Measurements from ENCODE around the gene CYP4B1.

Gene CYP4B1

DNA sequence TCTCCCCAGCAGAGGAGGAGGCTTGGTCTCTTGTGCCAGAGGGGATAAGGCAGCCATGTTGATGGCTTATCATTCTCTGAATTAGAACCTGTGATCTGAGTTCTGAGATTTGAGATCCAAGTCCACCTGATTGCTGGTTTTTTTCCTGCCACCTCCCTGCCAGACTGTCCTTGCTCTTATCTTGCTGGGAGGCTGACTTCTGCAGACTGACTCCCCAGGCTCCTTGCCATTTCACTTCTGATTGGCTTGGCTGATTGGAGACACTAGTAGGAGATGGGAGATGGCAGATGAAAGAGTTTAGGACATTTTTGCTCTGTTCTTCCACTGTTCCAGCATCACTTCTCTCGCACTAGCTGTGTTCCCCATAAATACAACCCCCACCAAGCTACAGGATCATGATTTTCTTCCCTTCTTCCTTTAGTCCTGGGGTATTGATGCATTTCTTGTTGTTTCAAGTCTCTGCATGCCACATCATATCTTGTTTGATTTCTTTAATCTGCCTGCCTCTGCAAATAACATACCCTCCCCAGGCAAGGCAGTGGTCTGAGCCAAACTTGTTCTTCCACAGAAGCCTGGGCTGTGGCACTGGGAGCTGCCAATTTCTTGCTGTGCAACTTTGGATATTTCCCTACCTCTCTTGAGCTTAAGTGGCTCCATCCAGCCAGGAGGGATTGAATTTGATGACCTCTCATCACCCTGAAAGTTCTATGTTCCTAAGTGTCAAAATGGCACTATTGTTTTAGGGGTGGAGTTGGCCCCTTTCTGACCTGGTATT is 963 bp upstream of the CYP4B1 start:
- DNase-seq (ENCODE audit: low read depth, low spot score): no peak

DNA sequence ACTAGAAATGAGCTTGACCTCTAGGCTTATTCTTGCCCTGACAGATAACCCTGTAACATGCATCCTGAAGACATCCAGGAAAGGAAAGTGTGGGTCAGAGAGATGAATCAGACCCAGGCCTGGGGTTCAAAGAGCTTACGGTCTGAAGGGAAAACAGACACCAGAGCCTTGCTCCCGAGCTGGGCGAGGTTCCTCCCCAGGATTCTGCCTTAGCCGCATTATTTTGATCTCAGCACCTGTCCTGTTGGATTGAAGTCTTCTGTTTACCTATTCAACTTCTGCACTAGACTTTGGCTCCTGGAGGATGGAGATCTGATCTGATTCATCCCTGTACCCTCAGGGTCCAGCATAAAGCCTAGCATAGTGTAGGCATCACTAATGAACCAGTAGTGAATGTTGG is 1.9 kb downstream of the CYP4B1 start:
- no peak for DNase-seq (ENCODE audit: low read depth, low spot score)

DNA sequence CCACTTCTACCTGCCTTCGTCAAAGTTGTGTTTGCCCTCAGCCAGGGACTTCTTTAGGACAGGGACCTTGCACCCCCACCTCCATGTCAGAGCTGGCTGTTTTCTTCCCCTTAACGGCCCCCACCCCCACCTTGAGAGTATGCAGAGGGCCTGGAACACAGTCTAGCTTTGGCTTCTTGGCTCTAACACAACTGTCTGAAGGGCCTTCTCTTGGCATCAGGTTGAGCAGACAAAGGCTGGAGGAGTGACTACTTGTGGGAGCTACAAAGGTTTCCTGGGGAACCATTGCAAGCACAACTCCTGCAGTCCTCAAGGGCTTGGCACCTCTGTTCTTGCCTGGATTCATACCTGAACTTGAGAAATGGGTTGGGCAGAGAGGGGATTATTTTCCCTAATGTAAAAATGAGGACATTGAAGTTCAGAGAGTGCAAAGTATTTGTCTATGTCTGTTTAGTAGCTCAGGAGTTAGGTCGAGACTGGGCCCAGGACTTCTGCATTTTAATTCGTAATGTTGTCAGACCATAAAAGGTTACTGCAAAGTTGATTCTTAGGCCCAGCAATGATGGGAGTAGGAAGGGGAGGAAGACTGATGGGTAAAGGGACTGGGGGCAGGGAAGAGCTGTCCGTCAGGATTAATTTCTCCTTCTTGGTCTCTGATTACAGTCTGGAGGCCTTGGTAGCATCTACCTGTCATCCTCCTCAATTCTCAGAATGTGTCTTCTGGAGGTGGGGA is 2.6 kb downstream of the CYP4B1 start:
- DNase-seq (ENCODE audit: low read depth, low spot score): no peak

DNA sequence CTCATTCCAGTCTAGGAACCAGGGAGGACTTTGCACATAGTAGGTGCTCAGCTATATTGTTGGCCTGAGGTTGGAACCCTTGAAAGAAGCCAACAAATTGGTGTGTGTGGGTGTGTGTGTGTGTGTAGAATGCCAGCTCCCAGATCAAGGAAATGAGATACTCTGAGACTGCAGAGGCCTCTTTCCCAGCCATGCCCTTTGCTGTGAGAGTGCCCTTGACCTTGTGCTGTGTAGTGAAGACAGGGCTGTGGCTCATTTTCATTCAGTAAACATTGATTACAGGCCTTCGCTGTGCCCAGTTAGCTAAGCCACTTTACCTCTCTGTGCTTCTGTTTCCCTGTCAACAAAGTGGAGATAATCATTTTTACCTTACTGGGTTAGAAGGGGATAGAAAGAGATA is 3.2 kb downstream of the CYP4B1 start:
- no peak for DNase-seq (ENCODE audit: low read depth, low spot score)

DNA sequence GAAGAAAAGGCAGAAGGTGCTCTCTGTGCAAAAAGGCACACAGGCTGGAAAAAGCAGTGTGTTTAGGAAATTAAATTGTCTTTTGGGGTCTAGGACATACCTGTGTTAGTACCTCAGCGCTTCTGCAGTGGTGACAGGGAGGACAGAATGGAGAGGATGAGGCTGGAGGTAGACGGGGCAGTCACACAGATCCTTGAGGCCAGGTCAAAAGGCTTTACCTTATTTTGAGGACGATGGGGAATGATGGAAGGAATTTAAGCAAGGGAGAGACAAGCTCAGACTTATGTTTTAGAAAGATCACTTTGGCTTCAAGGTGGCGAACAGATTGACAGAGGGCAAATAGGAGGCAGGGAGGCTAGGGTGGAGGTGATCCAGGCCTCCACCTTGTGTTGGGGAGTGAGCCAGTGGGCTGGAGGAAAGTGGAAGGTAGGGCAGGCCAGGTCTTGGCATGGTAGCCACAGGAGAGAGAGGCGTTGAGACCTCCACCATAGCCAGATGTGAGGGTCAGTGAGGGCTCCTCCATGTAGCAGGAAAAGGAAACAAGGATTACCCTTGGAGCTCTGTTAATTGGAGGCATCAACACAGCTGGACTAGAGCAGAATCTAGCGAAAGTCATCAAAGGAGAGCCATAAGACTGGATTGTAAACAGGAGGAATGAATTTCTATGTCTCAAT is 4.2 kb downstream of the CYP4B1 start:
- no peak for DNase-seq (ENCODE audit: low read depth, low spot score)

DNA sequence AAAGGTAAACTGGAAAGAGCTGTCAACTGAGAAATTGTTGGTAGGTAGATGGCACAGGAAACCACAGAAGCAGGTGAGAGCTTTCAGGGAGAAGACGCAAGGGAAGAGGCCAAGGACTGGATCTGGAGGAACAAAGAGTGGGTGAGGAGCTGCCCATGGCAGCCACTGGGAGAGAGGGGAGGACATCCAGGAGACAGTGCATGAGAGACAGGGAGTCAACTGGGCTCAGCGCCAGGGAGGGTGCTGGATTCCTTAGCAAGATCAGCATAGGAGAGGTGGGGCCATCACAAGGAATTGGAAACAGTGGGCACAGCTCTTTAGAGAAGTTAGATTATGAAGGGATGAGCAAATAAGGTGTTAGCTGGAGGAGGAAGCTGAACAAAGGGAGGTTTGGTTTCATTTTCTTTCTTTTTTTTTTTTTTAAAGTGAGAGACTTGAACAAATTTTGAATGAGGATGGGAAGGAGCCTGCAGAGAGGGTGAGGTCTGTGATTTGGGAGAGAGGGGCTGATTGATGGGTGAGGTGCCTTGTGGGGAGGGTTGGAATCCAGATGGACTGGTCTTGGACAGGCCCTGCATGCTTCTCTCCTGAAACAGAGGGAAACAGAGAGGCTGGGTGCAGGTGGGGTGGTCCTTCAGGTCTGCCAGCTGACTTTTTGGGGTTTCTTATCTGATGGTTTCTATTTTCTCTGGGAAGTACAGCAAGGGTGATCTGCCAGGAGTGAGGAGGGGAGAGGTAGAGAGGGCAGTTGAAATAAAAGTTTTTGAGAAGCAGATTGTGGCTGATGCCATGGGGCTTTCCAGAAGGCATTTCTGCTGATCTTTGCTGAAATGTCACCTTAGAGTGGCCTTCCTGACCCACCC is 5.4 kb downstream of the CYP4B1 start:
- DNase-seq (ENCODE audit: low read depth, low spot score): no peak

DNA sequence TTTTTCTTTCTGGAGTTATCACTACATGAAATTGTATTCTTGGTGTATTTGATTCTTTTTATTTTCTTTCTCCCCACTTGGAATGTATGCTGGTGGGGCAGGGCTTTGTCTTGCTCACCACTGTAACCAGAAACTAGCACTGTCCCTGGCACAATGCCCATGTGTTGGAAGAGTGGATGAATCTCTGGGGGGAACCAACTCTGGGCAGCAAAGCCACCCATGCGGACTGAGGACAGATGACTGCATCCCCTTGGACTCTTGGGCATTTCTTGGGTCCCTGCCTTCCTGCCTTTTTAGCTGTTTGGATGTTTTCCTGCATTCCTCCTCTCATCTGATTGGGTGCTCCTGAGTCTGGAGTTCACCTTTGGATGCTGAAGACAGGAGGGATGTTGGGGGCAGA is 6.1 kb downstream of the CYP4B1 start:
- no peak for DNase-seq (ENCODE audit: low read depth, low spot score)

DNA sequence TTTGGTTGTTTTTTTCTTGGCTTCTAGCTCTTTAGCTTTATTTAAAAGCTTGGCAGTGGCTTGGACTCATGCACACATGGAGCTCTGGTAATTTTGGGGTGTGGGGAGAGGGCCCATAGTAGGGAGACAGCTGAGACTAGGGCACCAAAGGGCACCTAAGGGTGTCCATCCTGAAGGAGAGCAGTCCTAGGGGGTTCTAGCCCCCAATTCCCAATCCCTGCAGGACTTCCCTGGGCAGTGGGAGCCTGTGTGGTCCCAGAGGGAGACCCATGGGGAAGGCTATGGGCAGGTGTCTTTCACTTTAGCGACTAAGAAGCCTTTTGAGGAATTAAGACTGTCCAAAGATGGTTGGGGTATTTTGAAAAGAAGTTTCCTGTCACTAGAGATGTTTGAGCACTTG is 6.9 kb downstream of the CYP4B1 start:
- no peak for DNase-seq (ENCODE audit: low read depth, low spot score)

DNA sequence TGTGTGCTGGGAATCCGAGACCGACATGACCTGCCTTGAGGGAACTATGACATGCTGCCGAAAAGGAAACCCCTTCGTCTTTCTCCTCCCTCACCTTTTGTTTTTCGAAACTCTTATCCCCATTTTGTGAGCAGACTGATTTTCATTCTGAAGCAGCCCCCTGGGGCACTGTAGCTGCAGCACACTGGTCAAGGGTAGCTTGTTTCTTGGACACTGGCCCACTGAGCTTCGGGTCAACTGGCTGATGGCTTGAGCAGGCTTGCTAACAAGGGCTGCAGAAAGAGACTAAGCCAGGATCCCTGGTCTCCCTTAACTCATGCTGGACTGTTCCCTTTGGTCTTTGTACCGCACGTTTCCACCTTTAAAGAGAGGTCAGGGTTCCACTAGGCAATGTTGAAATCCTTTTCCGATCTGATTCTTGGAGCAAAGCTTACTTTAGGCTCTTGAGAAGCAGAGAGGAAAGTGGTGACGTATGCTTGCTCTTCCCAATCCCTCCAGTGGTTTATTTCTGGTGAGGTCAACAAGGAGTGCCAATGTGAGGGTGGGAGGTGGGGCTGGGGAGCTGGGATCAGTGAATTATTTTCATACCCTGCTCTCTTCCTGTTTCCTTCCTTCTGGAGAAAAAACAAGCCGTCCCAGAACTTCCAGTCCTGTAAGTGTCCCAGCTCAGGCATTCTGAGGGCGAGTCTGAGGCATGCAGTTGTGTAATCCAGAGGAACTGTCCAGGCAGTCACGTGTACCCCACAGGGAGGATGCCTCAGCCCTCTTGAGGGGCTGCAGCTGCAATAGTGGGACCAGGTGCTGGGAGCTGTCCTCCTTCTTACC is 7.6 kb downstream of the CYP4B1 start:
- DNase-seq (ENCODE audit: low read depth, low spot score): no peak

DNA sequence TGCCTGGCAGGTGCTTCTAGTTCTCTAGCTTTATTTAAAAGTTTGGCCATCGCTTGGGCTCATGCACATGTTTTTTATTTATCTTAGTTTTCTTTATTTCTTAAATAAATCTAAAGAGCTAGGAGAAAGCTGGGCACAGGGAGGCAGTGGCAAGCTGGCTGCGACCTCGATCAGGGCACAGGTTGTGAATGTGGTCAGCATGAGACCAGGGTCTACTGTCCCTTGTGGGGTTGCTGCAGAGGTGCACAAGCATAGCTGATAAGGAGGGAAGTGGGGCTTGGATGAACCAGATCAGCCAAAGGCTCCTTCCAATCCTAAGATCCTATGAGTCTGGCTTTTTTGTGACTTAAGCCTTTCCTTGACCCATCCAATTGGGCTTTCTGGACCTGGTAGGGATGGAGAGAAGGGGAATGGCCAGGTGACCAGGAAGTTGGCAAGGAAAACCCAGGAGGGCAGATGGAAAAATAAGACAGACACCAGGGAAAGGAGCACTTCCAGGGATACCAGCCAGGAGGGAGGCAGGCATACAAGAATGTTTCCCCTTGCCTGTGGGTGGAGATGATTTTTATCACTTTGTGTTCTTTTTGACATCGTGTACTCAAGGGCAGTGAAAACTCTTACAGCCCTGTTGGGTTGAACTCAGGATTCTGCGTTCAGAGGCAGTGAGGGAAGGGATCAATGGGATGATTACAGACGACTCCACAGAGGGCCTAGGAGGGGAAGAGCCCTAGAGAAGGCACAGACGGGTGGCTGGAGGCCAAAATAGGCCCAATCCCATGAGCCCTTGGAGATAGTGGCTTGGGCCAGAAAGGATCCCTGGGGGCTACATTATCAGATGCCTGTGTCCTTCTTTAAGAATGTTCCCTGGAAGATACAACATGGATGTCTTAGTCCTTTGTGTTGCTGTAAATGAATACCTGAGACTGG is 8.5 kb downstream of the CYP4B1 start:
- DNase-seq (ENCODE audit: low read depth, low spot score): no peak

DNA sequence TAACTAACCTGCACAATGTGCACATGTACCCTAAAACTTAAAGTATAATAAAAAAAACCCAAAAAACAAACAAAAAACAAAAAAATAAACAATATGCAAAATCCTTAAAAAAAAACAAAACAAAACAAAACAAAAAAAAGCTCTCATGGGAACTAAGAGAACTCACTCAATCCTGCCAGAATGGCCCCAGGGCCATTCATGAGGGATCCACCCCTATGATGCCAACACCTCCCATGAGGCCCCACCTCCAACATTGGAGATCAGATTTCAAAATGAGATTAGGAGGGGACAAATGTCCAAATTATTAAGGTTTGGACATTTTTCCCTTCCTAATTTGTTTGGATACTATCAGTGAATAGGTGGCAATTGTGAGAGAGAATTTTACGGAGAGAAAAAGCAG is 10.2 kb downstream of the CYP4B1 start:
- no peak for DNase-seq (ENCODE audit: low read depth, low spot score)

DNA sequence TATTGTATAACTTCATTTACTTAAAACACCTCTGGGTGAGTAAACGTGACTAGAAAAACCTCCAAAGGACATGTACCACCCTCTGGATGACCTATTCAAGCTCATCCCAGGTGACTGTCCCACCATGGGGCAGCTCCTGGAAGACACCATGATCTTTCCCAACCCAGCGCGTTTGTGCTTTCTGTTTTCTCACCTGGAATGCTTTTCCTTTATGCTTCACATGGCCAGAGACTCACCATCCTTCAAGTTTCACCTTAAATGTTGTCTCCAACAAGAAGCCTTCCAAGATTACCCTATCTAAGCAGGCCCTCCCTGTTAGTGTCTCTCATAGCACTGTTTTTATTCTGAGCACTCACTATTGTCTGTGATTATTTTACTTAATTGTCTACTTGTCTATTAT is 11.1 kb downstream of the CYP4B1 start:
- DNase-seq (ENCODE audit: low read depth, low spot score): no peak

DNA sequence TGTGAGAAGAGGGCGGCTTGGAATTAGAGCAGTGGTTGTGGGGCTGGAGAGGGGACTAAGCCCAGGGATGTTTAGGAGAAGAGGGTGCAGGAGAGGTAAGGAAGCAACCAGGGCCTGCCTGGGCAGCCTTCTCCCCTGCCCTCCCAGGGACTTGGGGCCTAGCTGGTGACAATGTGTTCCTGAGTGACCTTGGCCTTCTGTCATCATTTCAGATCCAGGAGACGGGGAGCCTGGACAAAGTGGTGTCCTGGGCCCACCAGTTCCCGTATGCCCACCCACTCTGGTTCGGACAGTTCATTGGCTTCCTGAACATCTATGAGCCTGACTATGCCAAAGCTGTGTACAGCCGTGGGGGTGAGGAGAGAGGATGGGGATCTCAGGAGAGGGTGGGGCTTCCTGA is 11.8 kb downstream of the CYP4B1 start:
- DNase-seq (ENCODE audit: low read depth, low spot score): no peak

DNA sequence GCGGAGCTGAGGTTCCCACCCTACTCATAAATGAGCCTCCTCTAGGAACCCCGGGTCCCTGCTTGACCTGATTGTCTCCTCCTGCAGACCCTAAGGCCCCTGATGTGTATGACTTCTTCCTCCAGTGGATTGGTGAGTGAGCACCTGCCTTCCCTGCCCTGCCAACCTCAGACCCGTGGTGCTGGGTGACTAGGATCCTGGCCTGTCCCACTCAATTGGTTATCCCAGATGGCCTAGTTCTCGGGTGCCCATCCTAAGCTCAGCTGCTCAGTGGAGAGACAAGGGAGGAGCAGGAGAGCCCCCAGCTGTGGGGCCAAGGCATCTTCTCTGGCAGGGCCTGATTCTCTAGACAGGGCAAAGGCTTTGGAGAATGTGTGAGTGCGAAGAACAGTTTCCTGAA is 12.2 kb downstream of the CYP4B1 start:
- DNase-seq (ENCODE audit: low read depth, low spot score): no peak

DNA sequence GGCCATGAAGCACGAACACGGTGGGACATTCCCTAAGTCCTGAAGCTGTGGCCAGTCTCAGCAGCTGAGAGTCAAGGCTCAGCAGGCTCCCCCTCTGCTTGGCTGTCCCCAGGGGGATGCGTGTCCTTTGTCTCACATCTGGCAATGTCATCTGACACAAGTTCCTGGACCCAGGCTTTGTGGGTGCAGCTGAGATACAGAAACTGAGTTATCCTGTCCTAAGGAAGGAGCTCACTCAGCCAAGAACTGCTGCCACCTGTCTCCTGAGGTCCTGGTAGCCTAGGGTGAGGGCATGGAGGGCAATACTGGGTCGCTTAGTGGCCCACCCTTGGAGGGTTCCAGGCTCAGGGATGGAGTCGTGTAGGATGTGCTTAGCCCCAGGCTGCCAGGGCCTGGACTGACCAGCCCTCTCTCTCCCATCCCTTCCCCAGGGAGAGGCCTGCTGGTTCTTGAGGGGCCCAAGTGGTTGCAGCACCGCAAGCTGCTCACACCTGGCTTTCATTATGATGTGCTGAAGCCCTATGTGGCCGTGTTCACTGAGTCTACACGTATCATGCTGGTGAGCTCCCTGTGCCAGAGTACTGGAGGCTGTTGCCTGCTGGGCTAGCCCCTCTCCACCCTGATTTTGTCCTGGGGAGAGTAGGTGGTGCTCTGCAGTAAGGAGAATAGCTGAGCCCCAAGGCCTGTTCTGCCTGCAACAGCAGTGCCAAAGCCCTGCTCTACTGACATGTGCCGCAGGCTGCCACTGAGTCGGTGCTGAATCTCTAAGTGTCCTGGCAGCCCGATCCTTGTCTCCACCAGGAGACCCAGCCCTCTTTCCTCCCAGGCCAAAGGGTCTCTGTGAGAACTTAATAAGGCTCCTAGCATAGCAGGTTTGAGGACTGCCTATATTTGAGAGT is 13.5 kb downstream of the CYP4B1 start:
- DNase-seq (ENCODE audit: low read depth, low spot score): no peak

DNA sequence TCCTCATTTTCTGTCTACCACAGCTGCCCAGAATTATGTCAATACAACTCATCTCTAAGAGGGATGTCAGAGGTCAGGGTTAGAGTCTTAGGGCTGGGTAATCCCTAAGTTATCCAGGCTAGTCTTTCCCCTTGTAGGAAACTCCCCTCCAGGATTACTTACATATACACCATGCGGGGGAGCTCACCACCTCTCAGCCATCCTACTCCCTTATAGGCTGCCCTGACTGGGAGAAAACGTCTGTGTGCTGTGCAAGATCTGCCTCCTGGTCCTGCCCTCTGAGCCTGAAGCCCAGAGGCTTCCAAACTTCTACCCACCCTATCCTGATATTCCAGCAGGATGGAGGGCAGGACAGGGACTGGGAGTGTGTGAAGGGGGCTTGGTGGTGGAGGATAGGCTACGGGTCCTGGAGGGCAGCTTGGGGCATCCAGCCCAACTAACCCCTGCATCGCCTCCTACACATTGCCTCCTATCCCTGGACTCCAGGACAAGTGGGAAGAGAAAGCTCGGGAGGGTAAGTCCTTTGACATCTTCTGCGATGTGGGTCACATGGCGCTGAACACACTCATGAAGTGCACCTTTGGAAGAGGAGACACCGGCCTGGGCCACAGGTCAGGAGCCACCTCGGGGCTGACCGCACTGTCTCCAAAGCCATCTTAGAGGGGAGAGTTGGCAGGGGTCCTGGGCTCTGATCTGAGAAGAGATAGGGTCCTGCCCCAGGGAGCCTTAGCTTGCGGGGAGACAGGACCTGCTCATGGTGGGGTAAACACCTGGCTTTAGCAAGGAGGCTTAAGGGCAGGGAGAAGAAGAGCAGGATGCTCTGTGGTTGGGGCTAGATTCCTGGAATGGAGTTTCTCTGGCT is 14.4 kb downstream of the CYP4B1 start:
- no peak for DNase-seq (ENCODE audit: low read depth, low spot score)

DNA sequence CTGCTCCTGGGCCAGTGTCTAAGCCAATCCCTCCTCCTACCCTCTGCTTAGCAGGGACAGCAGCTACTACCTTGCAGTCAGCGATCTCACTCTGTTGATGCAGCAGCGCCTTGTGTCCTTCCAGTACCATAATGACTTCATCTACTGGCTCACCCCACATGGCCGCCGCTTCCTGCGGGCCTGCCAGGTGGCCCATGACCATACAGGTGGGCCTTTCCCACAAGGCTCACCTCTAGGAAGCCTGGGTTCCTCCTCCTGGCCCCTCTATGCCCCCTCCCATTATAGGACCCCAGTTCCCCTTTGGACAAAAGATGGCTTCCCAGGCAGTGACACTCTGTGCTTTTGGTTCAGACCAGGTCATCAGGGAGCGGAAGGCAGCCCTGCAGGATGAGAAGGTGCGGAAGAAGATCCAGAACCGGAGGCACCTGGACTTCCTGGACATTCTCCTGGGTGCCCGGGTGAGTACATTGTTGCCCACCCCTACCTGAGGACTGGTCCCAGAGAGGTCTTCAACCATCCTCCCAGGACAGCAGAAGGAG is 15.1 kb downstream of the CYP4B1 start:
- no peak for DNase-seq (ENCODE audit: low read depth, low spot score)

DNA sequence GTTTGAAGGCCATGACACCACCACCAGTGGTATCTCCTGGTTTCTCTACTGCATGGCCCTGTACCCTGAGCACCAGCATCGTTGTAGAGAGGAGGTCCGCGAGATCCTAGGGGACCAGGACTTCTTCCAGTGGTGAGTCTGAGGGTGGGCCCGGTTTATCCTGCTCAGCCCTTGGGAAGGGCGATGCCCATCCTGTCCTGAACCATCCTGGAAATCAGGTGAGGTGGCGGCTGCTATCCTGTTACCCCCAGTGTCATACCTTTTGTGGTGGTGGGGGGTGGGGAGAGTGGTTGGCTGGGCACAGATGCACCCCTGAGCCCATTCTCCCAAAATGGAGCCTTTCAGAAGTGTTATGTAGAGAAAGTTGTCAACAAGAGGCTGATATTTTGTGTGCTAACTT is 16.3 kb downstream of the CYP4B1 start:
- DNase-seq (ENCODE audit: low read depth, low spot score): no peak
